Astrocyte of the cerebellum (primary cell): ENCODE results near the gene NR2F6.

Source experiments
- DNase-seq: peaks from one replicate; pipeline ENCODE4 v3.0.0-alpha.2; 2011; ENCODE audit warnings: low read depth
- H3K4me3 ChIP-seq: 2 replicates; pipeline ENCODE4 v1.5.1; 2011; ENCODE audit warnings: mild to moderate bottlenecking, low read depth, low read length, moderate library complexity
- CTCF ChIP-seq: IDR thresholded peaks from 2 replicates; pipeline ENCODE4 v1.5.1; 2012; ENCODE audit warnings: low read length, low read depth, moderate library complexity, mild to moderate bottlenecking; ENCODE audit errors: missing control alignments
- in situ Hi-C: cut with HindIII; loops from 2 replicates; pipeline ENCODE4 v1.10.0; 2017; ENCODE audit warnings: low sequenced_read_pairs

NR2F6 gene

DNA sequence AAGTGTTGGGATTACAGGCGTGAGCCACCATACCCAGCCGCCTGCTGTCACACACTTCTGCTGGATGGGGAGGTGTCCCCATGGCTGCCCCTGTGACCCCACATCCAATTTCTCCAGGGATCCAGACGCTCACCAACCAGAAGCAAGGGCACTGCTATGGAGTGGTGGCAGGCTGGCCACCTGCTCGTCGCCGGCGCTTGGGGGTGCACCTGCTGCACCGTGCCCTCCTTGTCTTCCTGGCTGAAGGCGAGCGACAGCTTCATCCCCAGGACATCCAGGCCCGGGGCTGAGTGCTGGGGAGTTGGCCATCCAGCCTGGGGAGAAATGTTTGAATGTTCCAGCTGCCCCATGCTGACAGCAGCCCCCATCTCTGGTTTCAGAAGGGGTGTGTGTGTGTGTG, 40.5 kb upstream of the NR2F6 start:
- TF ChIP-seq CTCF: no peak
- no peak for DNase-seq
- in situ Hi-C loops: no loop called here
- no peak overlapping the region for H3K4me3 ChIP-seq

DNA sequence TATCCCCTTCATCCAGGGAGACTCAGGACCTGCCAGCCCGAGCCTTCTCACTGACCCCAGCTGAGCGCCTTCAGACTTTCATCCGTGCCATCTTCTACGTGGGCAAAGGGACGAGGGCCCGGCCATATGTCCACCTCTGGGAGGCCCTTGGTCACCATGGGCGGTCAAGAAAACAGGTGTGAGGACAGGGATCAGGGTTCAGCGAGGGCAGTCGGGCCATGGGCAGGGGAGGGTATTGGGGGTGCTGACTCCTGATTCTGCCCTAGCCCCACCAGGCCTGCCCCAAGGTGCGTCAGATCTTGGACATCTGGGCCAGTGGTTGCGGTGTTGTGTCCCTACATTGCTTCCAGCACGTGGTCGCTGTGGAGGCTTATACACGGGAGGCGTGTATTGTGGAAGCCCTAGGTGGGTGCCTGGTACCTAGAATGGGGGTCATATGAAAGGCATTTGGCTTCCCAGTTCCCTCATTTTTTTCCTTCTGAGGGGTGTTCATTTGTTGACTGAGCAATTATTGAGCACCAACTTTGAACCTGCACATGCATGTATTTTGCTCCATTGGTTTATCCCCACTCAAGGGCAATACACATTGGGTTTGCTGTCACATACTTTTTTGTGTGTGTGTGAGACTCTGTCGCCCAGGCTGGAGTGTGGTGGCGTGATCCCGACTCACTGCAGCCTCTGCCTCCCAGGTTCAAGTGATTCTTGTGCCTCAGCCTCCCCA, 39.9 kb upstream of the NR2F6 start:
- H3K4me3 ChIP-seq: no peak overlapping the region
- in situ Hi-C loops: no loop called here
- DNase-seq: no peak
- TF ChIP-seq CTCF: no peak

GRCh38 chr19:17283504-17283996, 37.8 kb upstream of the NR2F6 start:
- in situ Hi-C loops: no loop called here
- TF ChIP-seq CTCF: no peak
- no peak for DNase-seq
- H3K4me3 ChIP-seq: no peak overlapping the region

- TF ChIP-seq CTCF: peak; percentile 88
These were observed 36.9 kb upstream of the NR2F6 start for GRCh38 chr19:17282488-17283125.

DNA sequence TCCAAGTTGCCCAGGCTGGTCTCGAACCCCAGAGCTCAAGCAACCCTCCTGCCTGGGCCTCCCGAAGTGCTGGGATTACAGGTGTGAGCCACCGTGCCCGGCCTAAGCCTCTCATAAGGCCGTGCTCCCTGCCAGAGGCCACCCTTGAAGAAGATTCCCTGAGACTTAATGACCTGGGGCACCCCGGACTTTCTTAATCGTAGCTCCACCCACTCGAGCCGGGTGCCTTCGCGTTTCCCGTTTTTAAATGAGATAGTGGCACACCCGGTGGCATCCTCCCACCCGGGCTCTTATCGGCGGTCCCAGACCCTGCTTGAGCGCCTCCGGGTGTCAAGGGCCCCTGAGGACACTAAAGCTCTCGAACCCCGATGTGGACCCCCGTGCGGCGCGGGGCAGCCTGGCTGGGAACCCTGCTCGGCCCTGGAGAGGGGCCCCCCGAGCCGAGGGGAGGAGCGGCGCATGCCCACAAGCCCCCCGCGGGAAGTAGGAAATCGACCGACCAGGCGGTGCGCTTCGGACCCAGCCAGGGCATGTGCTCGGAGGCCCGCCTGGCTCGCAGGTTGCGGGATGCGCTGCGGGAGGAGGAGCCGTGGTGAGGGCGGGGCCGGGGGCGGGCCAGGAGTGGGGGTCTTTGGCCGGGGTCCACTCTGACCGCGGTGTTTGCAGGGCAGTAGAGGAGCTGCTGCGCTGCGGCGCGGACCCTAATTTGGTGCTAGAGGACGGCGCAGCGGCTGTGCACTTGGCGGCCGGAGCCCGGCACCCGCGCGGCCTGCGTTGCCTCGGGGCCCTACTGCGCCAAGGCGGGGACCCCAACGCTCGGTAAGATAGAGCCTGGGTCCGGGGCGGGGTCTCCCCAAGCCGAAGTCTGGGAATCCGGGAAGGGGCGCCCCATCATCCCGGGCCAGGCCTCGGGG, 35.9 kb upstream of the NR2F6 start, which contains the start of gene ANKLE1:
ANKLE1 (plus strand) TSS at position 511 of the 914 bp plus-strand sequence; CDS start at position 531, 20 bp downstream.
- DNase-seq: no peak
- in situ Hi-C loops: no loop called here

More at GRCh38 chr19:17282488-17283125, 36.9 kb upstream of the NR2F6 start:
- DNase-seq: peak; percentile 18
- peak overlapping the region; percentile 27 for H3K4me3 ChIP-seq
- in situ Hi-C loops: no loop called here

More for the DNA sequence above, 35.9 kb upstream of the NR2F6 start, which contains the start of gene ANKLE1:
- peak within 1 kb of the TSS; percentile 33 for H3K4me3 ChIP-seq
- TF ChIP-seq CTCF: no peak
